Kidney epithelial cell (primary cell): Measurements from ENCODE around the gene ANGPT4. TPM values are rescaled to one million over a fixed set of nuclear protein-coding genes. Genes with fewer than 3 reads are reported as not detected.

ENCODE experiments used
- DNase-seq: peaks from one replicate; pipeline ENCODE4 v3.0.0-alpha.2; 2010; ENCODE audit warnings: low read depth
- H3K27me3 ChIP-seq: 2 replicates; pipeline ENCODE4 v1.6.0; 2011; ENCODE audit warnings: low read length; ENCODE audit not compliant: control insufficient read depth, insufficient read depth
- H3K36me3 ChIP-seq: 2 replicates; pipeline ENCODE4 v1.5.1; 2011; ENCODE audit warnings: low read length; ENCODE audit not compliant: control insufficient read depth, insufficient read depth
- H3K4me3 ChIP-seq: 2 replicates; pipeline ENCODE4 v1.5.1; 2011; ENCODE audit warnings: low read depth, mild to moderate bottlenecking, control low read depth, low read length
- total RNA-seq: library from RNA; depleted of rRNA; stranded (reverse); fragments of >200 nt; gene quantifications from 2 replicates; pipeline ENCODE4 v1.2.3, GENCODE V29; 2015
- TF ChIP-seq, protein P1 (sequence below): IDR thresholded peaks from 2 replicates; pipeline ENCODE4 v1.5.1; 2011; ENCODE audit warnings: mild to moderate bottlenecking, moderate library complexity, low read length, control low read depth, inconsistent platforms; ENCODE audit not compliant: insufficient read depth, poor library complexity, severe bottlenecking

ANGPT4 gene
- total RNA-seq, 1 donor from 2014 or later = not detected

- TF ChIP-seq, protein P1, sequence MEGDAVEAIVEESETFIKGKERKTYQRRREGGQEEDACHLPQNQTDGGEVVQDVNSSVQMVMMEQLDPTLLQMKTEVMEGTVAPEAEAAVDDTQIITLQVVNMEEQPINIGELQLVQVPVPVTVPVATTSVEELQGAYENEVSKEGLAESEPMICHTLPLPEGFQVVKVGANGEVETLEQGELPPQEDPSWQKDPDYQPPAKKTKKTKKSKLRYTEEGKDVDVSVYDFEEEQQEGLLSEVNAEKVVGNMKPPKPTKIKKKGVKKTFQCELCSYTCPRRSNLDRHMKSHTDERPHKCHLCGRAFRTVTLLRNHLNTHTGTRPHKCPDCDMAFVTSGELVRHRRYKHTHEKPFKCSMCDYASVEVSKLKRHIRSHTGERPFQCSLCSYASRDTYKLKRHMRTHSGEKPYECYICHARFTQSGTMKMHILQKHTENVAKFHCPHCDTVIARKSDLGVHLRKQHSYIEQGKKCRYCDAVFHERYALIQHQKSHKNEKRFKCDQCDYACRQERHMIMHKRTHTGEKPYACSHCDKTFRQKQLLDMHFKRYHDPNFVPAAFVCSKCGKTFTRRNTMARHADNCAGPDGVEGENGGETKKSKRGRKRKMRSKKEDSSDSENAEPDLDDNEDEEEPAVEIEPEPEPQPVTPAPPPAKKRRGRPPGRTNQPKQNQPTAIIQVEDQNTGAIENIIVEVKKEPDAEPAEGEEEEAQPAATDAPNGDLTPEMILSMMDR = no peak
- Histone ChIP-seq H3K27me3 (peaks cover 12% of the 10 kb centered on the region), H3K36me3 (no peaks in the 10 kb centered on the region), H3K4me3 (no peak overlapping the region)
- no peak for DNase-seq
Measured at GRCh38 chr20:958936-959815, 43.0 kb upstream of the ANGPT4 start.

GRCh38 chr20:957544-957943 is 41.4 kb upstream of the ANGPT4 start:
- Histone ChIP-seq H3K4me3 (no peak overlapping the region), H3K36me3 (no peaks in the 10 kb centered on the region), H3K27me3 (peaks cover 12% of the 10 kb centered on the region)
- TF ChIP-seq, protein P1 = peak; percentile 12
- DNase-seq = no peak

DNA sequence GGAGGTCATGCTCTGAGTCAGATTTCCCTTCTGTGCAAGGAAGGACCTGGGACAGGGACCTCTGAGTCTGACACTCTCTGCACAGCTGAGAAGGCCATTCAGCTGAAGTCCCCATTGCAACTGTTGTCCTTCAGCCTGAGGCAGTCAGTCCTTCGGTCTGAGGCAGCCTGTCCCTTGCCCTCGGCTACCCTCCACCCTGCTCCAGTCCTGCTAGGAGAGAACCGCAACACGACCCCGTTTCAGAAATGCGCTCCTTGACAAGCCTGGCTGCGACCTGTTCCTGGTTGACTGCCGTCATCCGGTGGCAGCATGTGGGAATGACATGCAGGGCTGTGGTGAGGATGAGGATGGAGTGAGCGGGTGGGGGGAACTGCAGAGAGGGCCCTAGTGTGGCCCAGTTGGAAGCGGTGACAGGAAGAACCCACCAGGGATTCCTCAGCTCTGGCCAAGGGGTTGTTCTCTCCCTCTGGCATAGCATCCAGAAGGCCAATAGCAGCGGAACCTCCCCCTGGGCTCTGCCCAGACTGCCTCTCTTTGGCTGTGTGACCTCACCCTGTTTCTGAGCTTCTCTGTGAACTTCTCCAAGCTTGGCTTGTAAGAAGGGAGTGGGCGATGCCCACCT is 40.3 kb upstream of the ANGPT4 start:
- no peaks in the 10 kb centered on the region for H3K36me3 ChIP-seq
- TF ChIP-seq, protein P1 = peak; percentile 97
- peaks cover 12% of the 10 kb centered on the region for H3K27me3 ChIP-seq
- no peak for DNase-seq
- H3K4me3 ChIP-seq = no peak overlapping the region

DNA sequence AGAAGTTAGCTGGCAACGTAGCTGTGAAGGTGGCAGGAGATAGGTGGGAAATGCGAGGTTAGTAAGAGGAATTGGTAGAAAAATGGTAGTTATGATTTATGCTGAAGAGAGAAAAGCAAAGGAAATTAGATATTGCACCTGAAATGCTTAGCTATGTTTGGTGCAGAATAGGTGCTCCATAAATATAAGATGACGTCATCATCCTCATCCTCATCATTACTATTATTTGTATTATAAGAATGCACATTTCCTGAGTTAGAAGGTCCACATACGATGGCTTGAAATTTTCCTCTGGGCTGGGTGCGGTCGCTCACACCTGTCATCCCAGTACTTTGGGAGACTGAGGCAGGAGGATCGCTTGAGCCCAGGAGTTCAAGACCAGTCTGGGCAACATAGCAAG is 39.5 kb upstream of the ANGPT4 start:
- Histone ChIP-seq H3K4me3 (no peak overlapping the region), H3K27me3 (peaks cover 12% of the 10 kb centered on the region), H3K36me3 (no peaks in the 10 kb centered on the region)
- TF ChIP-seq, protein P1 = no peak
- no peak for DNase-seq

GRCh38 chr20:955111-955510 is 39.0 kb upstream of the ANGPT4 start:
- Histone ChIP-seq H3K4me3 (no peak overlapping the region), H3K36me3 (no peaks in the 10 kb centered on the region), H3K27me3 (peaks cover 10% of the 10 kb centered on the region)
- DNase-seq = no peak
- TF ChIP-seq, protein P1 = no peak
